GM12801 (cell line): Measurements from ENCODE around the gene RBBP5.

Experiments
- CTCF ChIP-seq: IDR thresholded peaks from one replicate; pipeline ENCODE4 v1.5.1; 2011; ENCODE audit warnings: control low read depth; ENCODE audit not compliant: insufficient read length; ENCODE audit errors: extremely low read depth

RBBP5 gene

GRCh38 chr1:205124726-205125125 lies 2.9 kb upstream of the RBBP5 start:
- no peak for TF ChIP-seq CTCF

DNA sequence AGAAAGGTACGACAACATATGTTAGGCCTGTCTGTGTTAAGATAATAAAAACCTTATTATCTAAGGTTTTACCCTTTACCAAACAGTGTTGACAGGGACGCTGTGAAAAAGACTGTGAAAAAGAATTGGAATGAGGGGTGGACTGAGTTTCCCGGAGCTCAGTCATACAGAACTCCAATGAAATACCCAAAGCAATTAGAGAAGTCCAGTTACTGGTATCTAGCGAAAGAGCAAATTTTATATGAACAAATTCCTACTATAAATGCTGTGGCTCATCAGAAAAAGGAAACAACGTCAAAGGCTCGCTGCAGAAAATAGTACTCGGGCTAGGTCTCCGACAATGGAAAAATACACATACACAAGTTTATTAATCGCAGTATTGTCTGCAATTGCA lies 708 bp upstream of the RBBP5 start:
- TF ChIP-seq CTCF, result no peak

GRCh38 chr1:205118752-205119151 lies 3.0 kb downstream of the RBBP5 start:
- TF ChIP-seq CTCF, result no peak

DNA sequence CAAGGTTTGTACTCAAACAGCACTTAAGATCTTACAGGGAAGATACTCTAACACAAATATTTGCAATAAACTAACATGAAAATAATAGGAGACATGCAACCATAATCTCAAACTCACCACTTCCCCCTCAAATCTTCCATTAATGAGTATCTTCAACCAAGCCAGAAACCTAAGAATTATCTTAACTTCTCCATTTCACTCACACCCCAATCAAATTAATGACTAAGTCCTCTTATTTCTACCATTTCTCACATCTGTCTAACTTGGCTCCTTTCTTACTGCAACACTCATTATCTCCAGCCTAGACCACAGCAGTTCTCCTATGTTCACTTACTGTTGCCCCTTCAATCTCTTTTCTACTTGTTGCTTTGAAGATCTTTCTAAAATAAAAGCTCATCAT lies 10.4 kb downstream of the RBBP5 start:
- TF ChIP-seq CTCF, result no peak

GRCh38 chr1:205109711-205110110 lies 12.1 kb downstream of the RBBP5 start:
- TF ChIP-seq CTCF, result no peak

GRCh38 chr1:205109269-205109668 lies 12.5 kb downstream of the RBBP5 start:
- no peak for TF ChIP-seq CTCF

DNA sequence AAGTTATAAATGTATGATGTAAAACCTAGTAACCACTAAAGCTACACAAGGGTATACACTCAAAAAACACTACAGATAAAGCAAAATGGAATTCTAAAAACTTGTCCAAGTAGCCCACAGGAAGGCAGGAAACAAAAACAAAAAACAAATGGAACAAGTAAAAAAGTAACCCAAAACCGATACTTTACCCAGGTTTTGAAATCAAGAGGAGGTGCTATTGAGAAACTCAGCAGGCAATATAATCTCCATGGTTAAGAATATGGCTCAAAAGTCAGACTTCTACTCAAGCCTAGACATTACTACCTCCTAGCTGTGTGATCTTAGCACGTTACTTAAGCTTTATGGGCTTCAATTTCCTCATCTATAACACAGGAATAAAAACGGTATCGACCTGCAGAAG lies 13.3 kb downstream of the RBBP5 start:
- no peak for TF ChIP-seq CTCF

DNA sequence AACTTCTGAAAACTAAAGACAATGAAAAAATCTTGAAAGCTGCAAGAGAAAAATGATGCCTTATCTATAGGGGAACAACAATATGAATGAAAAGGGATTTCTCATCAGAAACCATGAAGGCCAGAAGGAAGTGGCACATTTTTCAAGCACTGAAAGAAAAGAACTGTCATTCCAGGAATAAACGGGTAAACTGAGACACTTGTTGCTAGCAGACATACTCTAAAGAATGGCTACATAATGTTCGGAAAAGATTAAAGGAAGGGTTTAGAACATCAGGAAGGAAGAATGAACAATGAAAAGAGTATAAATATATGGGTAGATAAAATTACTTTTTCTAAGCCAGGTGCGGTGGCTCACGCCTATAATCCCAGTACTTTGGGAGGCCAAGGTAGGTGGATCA lies 14.5 kb downstream of the RBBP5 start:
- TF ChIP-seq CTCF, result no peak
